NCI-H146 (cell line): Measurements from ENCODE around the gene TLE6.
"Not testable (repeated sequence)": the region's sequence is repeated elsewhere in the genome, so short reads cannot be mapped to it uniquely, and the experiment has no call there.

ENCODE experiments used
- DNase-seq: peaks from one replicate; lab custom pipeline; 2025; lab: John Stamatoyannopoulos, UW

The TLE6 gene

DNA sequence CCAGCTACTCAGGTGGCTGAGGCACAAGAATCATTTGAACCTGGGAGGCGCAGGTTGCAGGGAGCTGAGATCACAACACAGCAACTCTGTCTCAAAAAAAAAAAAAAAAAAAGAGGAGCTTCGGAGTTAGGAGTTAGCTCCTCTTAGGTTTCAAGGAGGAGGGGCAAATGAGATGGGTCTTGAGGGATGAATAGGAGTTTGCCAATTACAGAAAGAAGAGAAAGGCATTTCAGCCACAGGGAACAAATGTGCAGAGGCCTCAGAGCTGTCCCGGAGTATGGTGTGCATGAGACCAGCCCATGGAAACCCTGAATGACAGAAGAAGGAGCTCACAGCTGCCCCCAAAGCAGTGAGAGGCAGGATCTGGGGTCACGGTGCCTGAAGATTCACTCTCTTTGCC, 27.2 kb downstream of the TLE6 start:
- no peak for DNase-seq

- DNase-seq, result no peak
Measured at GRCh38 chr19:3005345-3005744, 28.0 kb downstream of the TLE6 start.

GRCh38 chr19:3006075-3006767, 28.9 kb downstream of the TLE6 start:
- DNase-seq, result no peak

GRCh38 chr19:3007975-3008374, 30.6 kb downstream of the TLE6 start:
- no peak for DNase-seq

DNA sequence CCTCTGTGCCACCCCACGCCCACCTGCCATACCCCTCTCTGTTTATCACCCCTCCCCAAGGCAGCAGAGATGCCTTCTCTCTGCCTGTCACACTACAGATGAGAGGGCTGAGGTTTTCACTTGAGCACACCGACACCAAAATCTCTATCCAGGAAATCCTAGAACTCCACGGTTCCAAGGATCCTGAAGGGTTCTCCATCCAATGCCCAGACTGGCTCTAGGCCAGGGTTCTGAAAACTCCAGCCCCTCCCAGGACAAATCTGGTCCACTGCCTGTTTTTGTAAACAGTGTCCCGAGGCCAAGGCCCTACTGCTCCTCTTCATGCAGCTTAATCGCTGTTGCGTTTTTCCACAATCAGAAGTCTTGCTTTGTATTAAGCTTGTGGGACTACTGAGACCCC, 31.6 kb downstream of the TLE6 start:
- no peak for DNase-seq

GRCh38 chr19:3010871-3011270, 33.5 kb downstream of the TLE6 start:
- no peak for DNase-seq

GRCh38 chr19:3012059-3012458, 34.7 kb downstream of the TLE6 start:
- not testable (repeated sequence) for DNase-seq

DNA sequence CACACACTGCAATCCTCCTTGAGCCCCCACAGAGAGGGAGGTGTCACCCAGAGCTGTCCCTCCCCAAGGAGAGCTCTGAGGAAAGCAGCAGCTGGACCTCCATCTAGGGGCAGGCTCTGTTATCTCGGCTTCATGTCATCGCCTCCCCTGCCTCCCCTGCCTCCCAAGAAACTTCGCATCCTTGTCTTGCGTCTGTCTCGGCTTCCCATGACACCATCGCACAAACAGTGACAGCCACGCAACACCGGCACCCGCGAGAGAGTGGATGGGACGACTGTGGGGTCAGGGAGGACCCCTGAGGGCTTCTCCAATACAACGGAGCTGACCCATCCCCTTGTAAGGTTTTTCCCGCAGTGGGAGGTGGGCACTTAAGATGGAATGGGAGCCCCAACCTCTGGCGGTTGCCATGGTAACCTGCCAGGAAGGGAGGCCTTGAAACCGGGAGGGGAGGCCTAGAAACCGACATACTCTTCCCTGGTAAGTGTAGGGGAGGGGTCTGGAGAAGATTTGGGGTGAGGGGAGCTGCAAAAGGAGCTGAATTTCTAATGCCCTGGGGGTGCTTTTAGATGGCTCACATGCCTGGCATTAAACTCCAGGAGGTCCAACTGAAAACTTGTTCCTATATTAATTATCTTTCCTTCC, 35.4 kb downstream of the TLE6 start:
- DNase-seq, result no peak

DNA sequence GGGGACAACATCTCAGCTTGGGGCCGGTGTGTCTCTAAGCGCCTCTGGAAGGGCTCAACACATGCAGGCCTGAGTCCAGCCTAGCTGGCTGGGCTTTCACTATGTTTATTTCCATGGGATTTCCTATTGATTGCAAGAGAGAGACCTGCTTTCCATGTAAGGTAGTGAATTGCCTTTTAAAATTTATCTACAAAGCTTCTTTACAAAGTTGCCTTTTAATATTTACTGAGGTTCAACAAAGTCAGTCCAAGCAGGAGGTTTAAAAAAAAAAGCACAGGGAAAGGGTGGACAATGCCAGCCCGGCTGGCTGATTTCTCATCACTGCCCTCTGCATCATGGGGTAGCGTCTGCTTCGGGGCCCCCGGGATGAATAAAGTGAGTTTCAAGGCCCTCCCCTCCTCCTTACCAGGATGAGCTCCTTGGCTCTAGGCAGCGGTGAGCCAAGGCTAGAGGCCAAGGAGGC, 35.9 kb downstream of the TLE6 start:
- no peak for DNase-seq

GRCh38 chr19:3014135-3014534, 36.8 kb downstream of the TLE6 start:
- no peak for DNase-seq

- no peak for DNase-seq
Measured at GRCh38 chr19:3015126-3016057, 38.0 kb downstream of the TLE6 start.

DNA sequence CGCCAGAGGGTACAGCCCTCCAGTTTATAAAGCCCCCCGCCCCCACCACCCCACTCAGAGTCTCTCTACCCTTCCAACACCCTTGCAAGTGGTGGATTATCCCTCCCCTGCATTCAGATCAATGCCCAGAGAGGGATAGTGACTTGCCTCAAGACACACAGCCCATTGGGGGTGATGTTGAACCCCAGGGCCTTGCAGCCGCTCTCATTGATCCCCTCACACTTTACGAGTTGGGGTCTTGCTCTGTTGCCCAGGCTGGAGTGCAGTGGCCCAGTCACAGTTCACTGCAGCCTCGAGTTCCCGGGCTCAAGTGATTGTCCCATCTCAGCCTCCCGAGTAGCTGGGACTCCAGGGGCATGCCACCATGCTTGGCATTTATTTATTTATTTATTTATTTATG, 40.6 kb downstream of the TLE6 start:
- DNase-seq, result no peak

DNA sequence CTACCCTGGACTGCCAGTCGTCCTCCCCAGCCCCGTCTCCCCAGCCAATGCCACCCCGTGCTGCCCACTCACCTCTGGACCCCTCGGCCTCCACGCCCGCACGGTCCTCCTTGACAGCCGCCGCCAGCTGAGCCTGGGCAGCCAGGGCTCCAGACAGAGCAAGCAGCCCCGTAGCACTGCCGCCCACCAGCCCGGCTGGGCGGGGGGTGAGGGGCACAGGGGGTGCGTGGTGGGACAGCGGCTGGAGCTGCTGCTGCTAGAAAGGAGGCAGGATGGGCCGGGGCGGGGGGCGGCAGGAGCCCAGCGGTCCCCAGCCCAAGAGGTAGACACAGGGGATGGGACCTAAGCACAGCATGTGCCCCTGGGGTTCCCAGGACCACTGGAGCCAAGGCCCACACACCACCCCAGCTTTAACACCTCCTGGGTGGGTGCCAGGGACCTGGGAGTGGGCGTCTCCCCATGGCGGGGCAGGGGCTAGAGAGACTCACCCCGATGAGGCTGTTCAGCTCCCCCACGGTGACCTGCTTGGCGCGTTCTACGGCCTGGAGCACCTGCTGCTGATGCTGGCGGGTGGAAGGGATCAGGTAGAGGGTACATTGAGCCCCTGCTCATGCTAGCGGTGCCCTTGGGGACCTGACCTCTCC, 42.0 kb downstream of the TLE6 start:
- no peak for DNase-seq

DNA sequence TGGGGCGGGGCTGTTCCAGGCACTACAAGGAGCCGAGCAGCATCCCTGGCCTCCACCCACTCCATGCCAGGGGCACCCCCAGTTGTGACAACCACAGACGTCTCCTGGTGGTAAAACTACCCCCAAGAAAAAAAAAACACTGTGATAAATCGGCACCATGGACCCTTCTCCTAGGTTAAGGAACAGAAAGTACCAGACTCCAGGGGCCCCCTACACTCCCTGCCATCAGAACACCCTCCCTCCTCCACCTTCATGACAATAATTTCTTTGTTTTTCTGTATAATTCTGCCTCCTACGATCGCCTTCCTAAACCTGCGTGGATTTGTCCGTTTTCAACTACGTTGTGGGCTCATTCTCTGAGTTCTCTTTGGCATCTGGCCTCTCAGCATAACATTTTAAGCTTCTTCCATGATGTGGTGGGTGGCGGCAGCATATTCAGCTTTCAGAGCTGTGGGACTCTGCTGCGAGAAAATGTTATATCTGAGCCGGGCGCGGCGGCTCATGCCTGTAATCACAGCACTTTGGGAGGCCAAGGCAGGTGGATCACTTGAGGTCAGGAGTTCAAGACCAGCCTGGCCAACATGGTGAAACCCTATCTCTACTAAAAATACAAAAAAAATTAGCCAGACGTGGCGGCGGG, 43.1 kb downstream of the TLE6 start:
- no peak for DNase-seq

GRCh38 chr19:3024509-3024869, 47.1 kb downstream of the TLE6 start:
- no peak for DNase-seq

- DNase-seq, result no peak
Measured at GRCh38 chr19:3024870-3025548, 47.6 kb downstream of the TLE6 start.

- no peak for DNase-seq
Measured at GRCh38 chr19:3025549-3025886, 48.2 kb downstream of the TLE6 start.

GRCh38 chr19:3026768-3027167, 49.4 kb downstream of the TLE6 start:
- DNase-seq, result no peak

- no peak for DNase-seq
Measured at GRCh38 chr19:3027292-3027691, 49.9 kb downstream of the TLE6 start.

- no peak for DNase-seq
Measured at GRCh38 chr19:3027981-3028304, 50.6 kb downstream of the TLE6 start.

DNA sequence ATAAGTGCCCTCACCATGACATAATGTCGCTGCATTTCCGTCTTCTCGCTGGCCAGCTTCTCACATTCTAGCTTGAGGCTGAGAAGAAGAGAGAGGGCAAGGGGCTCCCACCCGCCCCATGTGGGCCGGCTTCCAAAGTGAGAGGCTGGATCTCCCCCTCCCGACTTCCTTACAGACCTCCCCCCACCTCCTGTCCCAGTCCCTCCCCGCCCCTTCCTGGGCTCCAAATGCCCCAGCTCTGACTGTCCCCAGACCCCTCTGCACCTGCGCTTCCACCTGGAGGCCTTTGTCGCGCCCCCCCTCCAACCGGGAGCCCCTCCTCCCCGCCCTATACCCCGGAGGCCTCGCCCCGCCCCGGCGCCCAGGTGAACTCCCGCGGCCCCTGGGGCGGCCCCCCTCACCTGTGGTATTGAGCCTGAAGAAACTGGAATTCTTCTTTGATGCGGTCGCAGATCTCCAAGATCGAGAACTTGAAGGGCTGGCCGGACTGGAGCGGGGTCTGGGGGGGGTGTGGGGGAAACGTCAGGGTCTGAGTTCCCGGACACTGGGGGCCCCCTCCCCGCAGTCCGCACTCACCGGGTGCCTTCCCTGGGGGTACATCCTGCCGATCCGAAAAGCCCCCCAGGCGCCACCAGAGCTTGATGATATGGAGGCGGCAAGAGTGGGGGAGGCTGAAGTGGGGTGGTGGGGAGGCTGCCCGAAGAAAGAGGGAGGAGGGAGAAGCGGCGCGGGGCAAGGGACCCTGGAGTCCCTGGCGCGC, 51.1 kb downstream of the TLE6 start:
- DNase-seq, result peak; percentile 34
